Chondrocyte (in vitro differentiated cells): ENCODE results near the gene ASCC2. TPM values are rescaled to one million over a fixed set of nuclear protein-coding genes. Genes with fewer than 3 reads are reported as not detected.
"Not testable (repeated sequence)": the region's sequence is repeated elsewhere in the genome, so short reads cannot be mapped to it uniquely, and the experiment has no call there.

ENCODE experiments used
- DNase-seq: peaks from one replicate; pipeline ENCODE4 v3.0.0; 2021; ENCODE audit warnings: mixed read lengths, low spot score
- H3K27ac Mint-ChIP-seq: one replicate; pipeline ENCODE4 v1.8.0; 2021; ENCODE audit warnings: mild to moderate bottlenecking, moderate library complexity, mixed read lengths; ENCODE audit not compliant: unreplicated experiment
- H3K27me3 Mint-ChIP-seq: 2 replicates; pipeline ENCODE4 v1.8.0; 2021; ENCODE audit warnings: low read depth, mixed read lengths
- H3K36me3 Mint-ChIP-seq: 2 replicates; pipeline ENCODE4 v1.8.0; 2021; ENCODE audit warnings: low read depth, mixed read lengths
- H3K4me1 Mint-ChIP-seq: 2 replicates; pipeline ENCODE4 v1.8.0; 2021; ENCODE audit warnings: low read depth, mild to moderate bottlenecking, mixed read lengths
- H3K4me3 Mint-ChIP-seq: one replicate; pipeline ENCODE4 v1.8.0; 2021; ENCODE audit warnings: mild to moderate bottlenecking, moderate library complexity, mixed read lengths; ENCODE audit not compliant: unreplicated experiment
- H3K9me3 Mint-ChIP-seq: 2 replicates; pipeline ENCODE4 v1.8.0; 2021; ENCODE audit warnings: low read depth, mixed read lengths
- total RNA-seq: library from RNA; stranded (reverse); gene quantifications from 3 replicates; pipeline ENCODE4 v1.2.1, GENCODE V29; 2021
- TF ChIP-seq, protein P1 (sequence below): fragments of 200-600 bp; sonication (generic); IDR thresholded peaks from 2 replicates; pipeline ENCODE4 v1.5.0; 2021; ENCODE audit warnings: antibody characterized with exemption, mild to moderate bottlenecking, moderate library complexity

The ASCC2 gene
- total RNA-seq, 1 donor from 2014 or later: 43.2 TPM

DNA sequence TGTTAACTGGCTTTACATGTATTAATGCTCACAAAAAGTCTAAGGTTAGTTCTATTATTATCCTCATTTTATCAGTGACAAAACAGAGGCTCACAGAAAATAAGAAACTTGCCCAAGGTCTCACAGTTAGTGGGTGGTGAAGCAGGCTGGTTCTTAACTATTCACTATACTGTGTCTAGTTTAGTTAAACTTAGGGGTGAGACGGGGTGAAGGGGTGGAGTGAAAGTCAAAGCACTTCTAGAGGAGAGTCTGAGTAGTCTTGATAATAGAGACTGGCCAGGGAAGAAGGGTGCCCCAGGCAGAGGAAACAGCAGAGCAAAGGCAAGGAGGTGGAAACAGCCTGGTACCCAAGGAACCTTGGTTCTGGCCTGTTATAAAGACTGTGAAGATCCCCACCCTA lies 4.0 kb downstream of the ASCC2 start:
- H3K27me3 Mint-ChIP-seq: no peaks in the 10 kb centered on the region
- DNase-seq: no peak
- H3K27ac Mint-ChIP-seq: no peak overlapping the region
- H3K4me3 Mint-ChIP-seq: no peak overlapping the region
- H3K9me3 Mint-ChIP-seq: no peaks in the 10 kb centered on the region
- H3K36me3 Mint-ChIP-seq: peaks cover 16% of the 10 kb centered on the region
- H3K4me1 Mint-ChIP-seq: peaks cover 32% of the 10 kb centered on the region
- TF ChIP-seq, protein P1, sequence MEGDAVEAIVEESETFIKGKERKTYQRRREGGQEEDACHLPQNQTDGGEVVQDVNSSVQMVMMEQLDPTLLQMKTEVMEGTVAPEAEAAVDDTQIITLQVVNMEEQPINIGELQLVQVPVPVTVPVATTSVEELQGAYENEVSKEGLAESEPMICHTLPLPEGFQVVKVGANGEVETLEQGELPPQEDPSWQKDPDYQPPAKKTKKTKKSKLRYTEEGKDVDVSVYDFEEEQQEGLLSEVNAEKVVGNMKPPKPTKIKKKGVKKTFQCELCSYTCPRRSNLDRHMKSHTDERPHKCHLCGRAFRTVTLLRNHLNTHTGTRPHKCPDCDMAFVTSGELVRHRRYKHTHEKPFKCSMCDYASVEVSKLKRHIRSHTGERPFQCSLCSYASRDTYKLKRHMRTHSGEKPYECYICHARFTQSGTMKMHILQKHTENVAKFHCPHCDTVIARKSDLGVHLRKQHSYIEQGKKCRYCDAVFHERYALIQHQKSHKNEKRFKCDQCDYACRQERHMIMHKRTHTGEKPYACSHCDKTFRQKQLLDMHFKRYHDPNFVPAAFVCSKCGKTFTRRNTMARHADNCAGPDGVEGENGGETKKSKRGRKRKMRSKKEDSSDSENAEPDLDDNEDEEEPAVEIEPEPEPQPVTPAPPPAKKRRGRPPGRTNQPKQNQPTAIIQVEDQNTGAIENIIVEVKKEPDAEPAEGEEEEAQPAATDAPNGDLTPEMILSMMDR: no peak

DNA sequence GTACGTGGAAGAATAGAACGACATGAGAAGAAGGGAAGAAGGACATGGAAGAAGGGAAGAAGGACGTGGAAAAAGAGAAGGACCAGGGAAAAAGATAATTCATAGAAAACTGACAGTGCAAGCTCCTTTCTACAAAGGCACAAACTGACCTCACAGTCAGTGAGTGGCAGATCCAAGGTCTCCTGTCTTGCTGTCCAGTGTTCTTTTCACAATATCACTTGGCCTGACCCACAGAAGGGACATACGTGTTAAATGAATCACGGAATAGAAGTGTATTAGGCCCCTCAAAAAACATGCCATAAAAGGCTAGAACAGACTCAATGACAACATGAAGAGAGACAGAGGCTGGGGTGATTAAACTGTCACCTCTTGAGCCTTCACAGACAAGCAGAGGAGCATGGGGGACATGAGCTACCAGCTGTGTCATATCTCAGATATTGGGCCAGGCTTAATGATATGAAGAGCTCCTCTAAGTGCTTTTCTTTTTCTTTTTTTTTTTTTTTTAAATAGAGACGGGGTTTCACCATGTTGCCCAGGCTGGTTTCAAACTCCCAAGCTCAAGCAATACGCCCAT lies 4.6 kb downstream of the ASCC2 start:
- TF ChIP-seq, protein P1: no peak
- Mint-ChIP-seq H3K36me3 (peaks cover 18% of the 10 kb centered on the region), H3K9me3 (no peaks in the 10 kb centered on the region), H3K4me3 (no peak overlapping the region), H3K27me3 (no peaks in the 10 kb centered on the region), H3K27ac (no peak overlapping the region), H3K4me1 (peaks cover 27% of the 10 kb centered on the region)
- DNase-seq: no peak

DNA sequence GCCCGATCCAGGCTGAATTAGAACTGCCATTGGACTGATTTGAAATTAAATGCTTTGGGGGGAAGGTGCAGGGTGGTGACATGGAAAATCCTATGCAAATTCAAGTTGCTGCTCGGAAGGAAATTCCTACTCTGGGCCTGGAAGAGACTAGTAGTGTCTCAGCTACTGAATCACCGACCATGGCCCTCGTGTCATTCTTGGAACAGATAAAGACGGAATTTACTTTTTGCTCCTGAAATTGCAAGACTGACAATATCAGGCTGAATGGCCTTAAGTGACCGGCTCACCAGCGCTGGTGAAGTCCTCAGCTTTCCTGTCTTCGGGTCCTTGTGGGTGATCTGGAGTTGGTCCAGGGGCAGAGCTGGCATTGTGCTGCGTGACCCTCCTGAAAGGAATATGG lies 6.1 kb downstream of the ASCC2 start:
- Mint-ChIP-seq H3K27ac (no peak overlapping the region), H3K36me3 (peaks cover 21% of the 10 kb centered on the region), H3K4me1 (peaks cover 15% of the 10 kb centered on the region), H3K4me3 (no peak overlapping the region), H3K9me3 (no peaks in the 10 kb centered on the region), H3K27me3 (no peaks in the 10 kb centered on the region)
- no peak for DNase-seq
- TF ChIP-seq, protein P1: no peak

DNA sequence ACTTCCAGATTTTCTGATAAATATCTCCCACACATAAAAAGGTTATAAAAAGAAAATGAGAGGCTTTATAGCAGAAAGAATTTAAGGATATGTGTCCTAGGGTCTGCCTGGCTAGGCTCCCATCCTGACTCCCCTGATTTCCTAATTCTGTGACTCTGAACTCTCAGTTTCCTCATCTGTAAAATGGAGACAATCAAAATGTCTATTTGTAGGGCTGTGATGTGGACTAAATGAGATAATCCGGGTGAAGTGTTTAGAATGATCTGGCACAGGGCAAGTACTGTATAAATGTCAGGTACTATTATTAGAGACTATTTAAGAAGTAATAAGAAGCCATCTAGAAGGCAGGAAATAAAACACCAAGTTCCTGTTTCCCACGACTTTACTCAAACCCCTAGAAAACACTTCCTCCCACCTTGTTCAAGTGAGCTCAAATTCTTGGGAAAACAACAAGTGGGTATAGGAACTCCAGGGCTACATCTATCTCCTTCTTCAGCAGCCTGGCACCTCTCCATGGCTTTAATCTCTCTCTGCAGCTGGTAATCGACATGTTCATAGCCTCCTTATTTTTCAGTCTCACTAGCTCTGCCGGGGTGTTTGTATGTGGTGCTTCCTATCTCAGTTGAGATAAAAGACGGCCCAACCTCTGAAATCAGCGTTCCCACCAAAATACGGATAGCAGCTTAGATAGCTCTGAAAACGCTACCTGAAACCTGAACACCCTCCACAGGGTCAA lies 6.7 kb downstream of the ASCC2 start:
- DNase-seq: no peak

DNA sequence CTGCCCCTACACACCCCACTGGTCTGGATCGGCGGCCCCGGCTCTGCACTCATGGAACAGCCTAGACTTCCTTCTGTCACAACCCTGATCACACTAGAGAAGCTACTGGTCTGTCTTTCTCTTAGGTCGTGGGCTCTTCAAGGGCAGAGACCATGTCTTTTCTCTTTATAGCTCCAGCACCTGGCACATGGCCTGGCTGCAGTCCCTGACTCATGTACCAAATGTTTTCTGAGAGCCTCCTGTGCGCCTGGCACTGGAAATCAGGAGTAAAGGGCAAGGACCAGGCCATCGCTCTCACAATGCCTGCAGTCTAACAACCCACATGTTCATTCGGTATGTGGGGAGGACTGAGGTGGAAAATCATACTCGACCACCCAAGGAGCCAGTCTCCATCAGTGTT lies 7.5 kb downstream of the ASCC2 start:
- no peak for DNase-seq
- H3K36me3 Mint-ChIP-seq: peaks cover 21% of the 10 kb centered on the region
- no peaks in the 10 kb centered on the region for H3K9me3 Mint-ChIP-seq
- H3K27ac Mint-ChIP-seq: no peak overlapping the region
- peaks cover 1% of the 10 kb centered on the region for H3K4me1 Mint-ChIP-seq
- H3K4me3 Mint-ChIP-seq: no peak overlapping the region
- H3K27me3 Mint-ChIP-seq: no peaks in the 10 kb centered on the region
- TF ChIP-seq, protein P1: no peak

More for the DNA sequence above, 6.7 kb downstream of the ASCC2 start:
- Mint-ChIP-seq H3K4me3 (no peak overlapping the region), H3K36me3 (peaks cover 21% of the 10 kb centered on the region), H3K27ac (no peak overlapping the region), H3K27me3 (no peaks in the 10 kb centered on the region), H3K4me1 (peaks cover 9% of the 10 kb centered on the region), H3K9me3 (no peaks in the 10 kb centered on the region)
- TF ChIP-seq, protein P1: no peak

DNA sequence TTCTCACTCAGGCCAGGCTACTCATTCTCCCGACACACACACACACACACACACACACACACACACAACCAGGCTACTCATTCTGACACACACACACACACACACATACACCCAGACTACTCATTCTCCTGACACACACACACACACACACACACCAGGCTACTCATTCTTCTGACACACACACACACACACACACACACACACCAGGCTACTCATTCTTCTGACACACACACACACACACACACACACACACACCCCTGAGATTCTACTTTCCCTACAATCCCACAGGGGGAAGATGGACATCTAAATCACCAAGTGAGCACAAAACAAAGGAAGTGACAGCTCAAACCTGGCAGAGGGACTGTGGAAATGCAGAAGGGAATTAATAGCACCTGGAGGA lies 10.3 kb downstream of the ASCC2 start:
- not testable (repeated sequence) for H3K9me3 Mint-ChIP-seq, DNase-seq, H3K4me1 Mint-ChIP-seq, H3K4me3 Mint-ChIP-seq, H3K27me3 Mint-ChIP-seq
- H3K27ac Mint-ChIP-seq: peak overlapping the region; percentile 1
- H3K36me3 Mint-ChIP-seq: peaks cover 30% of the 10 kb centered on the region
